Gastroesophageal sphincter (tissue), 3 donors: ENCODE measurements around the gene HSD3B2.

Source experiments
- CTCF ChIP-seq, 4 experiments: fragments of 200-600 bp in 2 of 4; fragments of 450-650 bp in 2 of 4; sonication (generic) in 1 of 4; IDR thresholded peaks; one replicate each; pipeline ENCODE4 v1.5.1; 2017 to 2019; ENCODE audit warnings: antibody characterized with exemption in 4 of 4, mild to moderate bottlenecking in 2 of 4, moderate library complexity in 2 of 4
- POLR2A ChIP-seq, 2 donors: fragments of 450-650 bp; IDR thresholded peaks; one replicate each; pipeline ENCODE4 v1.6.1; 2017; ENCODE audit warnings: antibody characterized with exemption in 2 of 2, mild to moderate bottlenecking in 2 of 2, moderate library complexity in 1 of 2

DNA sequence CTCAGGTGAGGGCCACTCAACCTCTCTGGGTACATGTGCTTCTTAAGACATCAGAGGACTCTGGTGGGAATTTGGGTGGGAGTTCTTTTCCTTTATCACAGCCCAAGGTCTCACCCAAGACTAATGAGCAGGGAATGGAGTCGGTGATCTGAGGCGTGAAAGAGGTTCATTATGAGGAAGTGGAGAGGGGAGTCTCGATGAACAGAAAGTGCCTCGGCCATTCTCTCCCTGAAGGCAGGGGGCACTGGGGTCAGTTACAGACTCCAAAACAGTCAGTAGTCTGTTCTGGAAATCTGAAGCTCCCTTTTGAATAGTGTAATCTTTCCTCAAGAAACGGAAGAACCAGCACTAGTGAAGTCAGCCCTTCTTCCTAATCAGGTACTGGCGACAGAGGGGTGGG is 36.2 kb downstream of the HSD3B2 start:
- no peak for TF ChIP-seq CTCF (IDR thresholded peaks at IDR 0.05)
- TF ChIP-seq POLR2A (IDR thresholded peaks at IDR 0.05) = no peak
